Hepatocyte (in vitro differentiated cells): ENCODE data around the gene RENBP. TPM values are rescaled to one million over a fixed set of nuclear protein-coding genes. Genes with fewer than 3 reads are reported as not detected.
A peak's percentile ranks its signal among the peaks of the same experiment; 100 is the strongest.

ENCODE experiments used
- DNase-seq: peaks from one replicate; pipeline ENCODE4 v3.0.0-alpha.2; 2016; ENCODE audit warnings: low spot score
- H2AFZ ChIP-seq: fragments of 200-600 bp; sonication (generic); 2 replicates; pipeline ENCODE4 v1.6.0; 2016; ENCODE audit warnings: antibody characterized with exemption, mild to moderate bottlenecking
- H3K27ac ChIP-seq: fragments of 200-600 bp; sonication (generic); 2 replicates; pipeline ENCODE4 v1.5.1; 2016; ENCODE audit warnings: mild to moderate bottlenecking
- H3K27me3 ChIP-seq: fragments of 200-600 bp; sonication (generic); 2 replicates; pipeline ENCODE4 v1.6.1; 2016
- H3K36me3 ChIP-seq: fragments of 200-600 bp; sonication (generic); replicated peaks from 2 replicates; pipeline ENCODE4 v1.5.1; 2016; ENCODE audit warnings: low read depth; ENCODE audit not compliant: insufficient read depth
- H3K4me1 ChIP-seq: fragments of 200-600 bp; sonication (generic); 2 replicates; pipeline ENCODE4 v1.5.1; 2016; ENCODE audit warnings: mild to moderate bottlenecking, moderate library complexity; ENCODE audit not compliant: insufficient read depth
- H3K4me2 ChIP-seq: fragments of 200-600 bp; sonication (generic); 2 replicates; pipeline ENCODE4 v1.6.0; 2016
- H3K4me3 ChIP-seq: fragments of 200-600 bp; sonication (generic); 2 replicates; pipeline ENCODE4 v1.5.1; 2016; ENCODE audit warnings: mild to moderate bottlenecking
- H3K79me2 ChIP-seq: fragments of 200-600 bp; sonication (generic); 2 replicates; pipeline ENCODE4 v1.6.0; 2017; ENCODE audit warnings: mild to moderate bottlenecking
- H3K9me2 ChIP-seq: fragments of 200-600 bp; sonication (generic); replicated peaks from 2 replicates; pipeline ENCODE4 v1.6.0; 2017; ENCODE audit warnings: mild to moderate bottlenecking; ENCODE audit not compliant: insufficient read depth
- H3K9me3 ChIP-seq: fragments of 200-600 bp; sonication (generic); 2 replicates; pipeline ENCODE4 v1.5.1; 2016; ENCODE audit warnings: low read depth, mild to moderate bottlenecking
- H4K20me1 ChIP-seq: fragments of 200-600 bp; sonication (generic); 2 replicates; pipeline ENCODE4 v1.6.0; 2016; ENCODE audit warnings: mild to moderate bottlenecking; ENCODE audit not compliant: insufficient read depth, poor library complexity, severe bottlenecking
- CTCF ChIP-seq: fragments of 200-600 bp; sonication (generic); IDR thresholded peaks from 2 replicates; pipeline ENCODE4 v1.5.1; 2016; ENCODE audit warnings: antibody characterized with exemption, mild to moderate bottlenecking; ENCODE audit not compliant: poor library complexity
- EZH2 ChIP-seq: fragments of 200-600 bp; sonication (generic); IDR thresholded peaks from 2 replicates; pipeline ENCODE4 v1.6.1; 2016; ENCODE audit warnings: antibody characterized with exemption, mild to moderate bottlenecking, borderline replicate concordance
- EZH2phosphoT487 ChIP-seq: fragments of 200-600 bp; sonication (generic); IDR thresholded peaks from one replicate; pipeline ENCODE4 v1.6.1; 2018; ENCODE audit warnings: antibody characterized with exemption, mild to moderate bottlenecking, low read depth, moderate library complexity; ENCODE audit not compliant: unreplicated experiment, severe bottlenecking
- WGBS: methylation state at CpG from one replicate; pipeline ENCODE4 v1.1.6; 2016; ENCODE audit warnings: low lambda C conversion rate; ENCODE audit errors: missing lambda C conversion rate; 5-methylcytosine and 5-hydroxymethylcytosine counted together
- polyA plus RNA-seq: library from polyadenylated mRNA; unstranded; fragments of >200 nt; fragmentation: Nextera tagmentation; extraction: Ambion mirVana; gene quantifications from 2 replicates; pipeline ENCODE4 v1.2.1, GENCODE V29; 2016
- total RNA-seq: library from RNA; depleted of rRNA; stranded (reverse); fragments of >200 nt; gene quantifications from 2 replicates; pipeline ENCODE4 v1.2.3, GENCODE V29; 2014

Gene RENBP
- total and polyA plus RNA-seq, 2 experiments from 2014 or later = 5.8 to 22.8 TPM

- Histone ChIP-seq H3K4me2 (no peak overlapping the region), H3K27me3 (no peaks in the 10 kb centered on the region), H3K4me3 (no peak overlapping the region), H2AFZ (no peak overlapping the region), H3K9me3 (no peaks in the 10 kb centered on the region), H3K27ac (no peak overlapping the region), H3K9me2 (no peaks in the 10 kb centered on the region), H3K79me2 (peaks cover 18% of the 10 kb centered on the region), H3K4me1 (no peaks in the 10 kb centered on the region), H3K36me3 (no peaks in the 10 kb centered on the region), H4K20me1 (no peaks in the 10 kb centered on the region)
- TF ChIP-seq EZH2phosphoT487 (no peak), EZH2 (no peak), CTCF (no peak)
- DNase-seq = no peak
- 82% methylated on average over 3 of the region's 3 CpGs for WGBS
Observed at GRCh38 chrX:153937056-153937455, 7.4 kb downstream of the RENBP start.

GRCh38 chrX:153935326-153935851, 9.1 kb downstream of the RENBP start:
- H2AFZ ChIP-seq = no peak overlapping the region
- no peak for DNase-seq
- no peaks in the 10 kb centered on the region for H4K20me1 ChIP-seq

GRCh38 chrX:153934762-153935325, 9.6 kb downstream of the RENBP start, which contains the start of gene NAA10:
Gene NAA10 (minus strand): TSS chrX:153935037. CDS start chrX:153934904, 133 bp downstream.
- peak; percentile 88 for DNase-seq
- Histone ChIP-seq H4K20me1 (no peaks in the 10 kb centered on the region), H3K4me3 (peak within 1 kb of the TSS; percentile 67), H3K79me2 (peaks cover 18% of the 10 kb centered on the region), H3K9me2 (no peaks in the 10 kb centered on the region), H2AFZ (no peak within 1 kb of the TSS), H3K9me3 (no peaks in the 10 kb centered on the region), H3K4me1 (no peaks in the 10 kb centered on the region), H3K4me2 (peak within 1 kb of the TSS; percentile 86), H3K27ac (no peak within 1 kb of the TSS), H3K36me3 (no peaks in the 10 kb centered on the region), H3K27me3 (no peaks in the 10 kb centered on the region)
- 25% methylated on average over 32 of the region's 87 CpGs for WGBS
- TF ChIP-seq EZH2 (no peak), CTCF (no peak), EZH2phosphoT487 (no peak)

More at GRCh38 chrX:153935326-153935851, 9.1 kb downstream of the RENBP start:
- H3K4me1 ChIP-seq = no peaks in the 10 kb centered on the region
- no peaks in the 10 kb centered on the region for H3K9me2 ChIP-seq
- no peak overlapping the region for H3K27ac ChIP-seq
- TF ChIP-seq EZH2 = no peak
- TF ChIP-seq CTCF = no peak
- no peak for TF ChIP-seq EZH2phosphoT487
- no peaks in the 10 kb centered on the region for H3K36me3 ChIP-seq
- H3K9me3 ChIP-seq = no peaks in the 10 kb centered on the region
- peaks cover 18% of the 10 kb centered on the region for H3K79me2 ChIP-seq
- 44% methylated on average over 13 of the region's 32 CpGs for WGBS
- no peaks in the 10 kb centered on the region for H3K27me3 ChIP-seq
- no peak overlapping the region for H3K4me3 ChIP-seq
- peak overlapping the region; percentile 86 for H3K4me2 ChIP-seq
